Keratinocyte (primary cell): ENCODE measurements around the gene MXD3. TPM values are rescaled to one million over a fixed set of nuclear protein-coding genes. Genes with fewer than 3 reads are reported as not detected.
A peak's percentile ranks its signal among the peaks of the same experiment; 100 is the strongest.

Experiments
- DNase-seq: peaks from one replicate; pipeline ENCODE4 v3.0.0-alpha.2; 2011; ENCODE audit warnings: low read depth, missing footprints, low spot score
- FAIRE-seq: peaks from 2 replicates; lab custom pipeline; 2011; peaks lifted over from hg19 to GRCh38; lab: Jason Lieb, UNC
- H2AFZ ChIP-seq: 2 replicates; pipeline ENCODE4 v1.6.0; 2012; ENCODE audit warnings: low read length, control low read depth, inconsistent platforms; ENCODE audit not compliant: control insufficient read depth
- H3K27ac ChIP-seq: 2 replicates; pipeline ENCODE4 v1.5.1; 2011; ENCODE audit warnings: low read length; ENCODE audit not compliant: control insufficient read depth, insufficient read depth
- H3K27me3 ChIP-seq: 3 replicates; pipeline ENCODE4 v1.6.0; 2011; ENCODE audit warnings: low read length; ENCODE audit not compliant: control insufficient read depth, insufficient read depth; ENCODE audit errors: extremely low read depth
- H3K36me3 ChIP-seq, 2 experiments: 2 replicates in 1 of 2; 3 replicates in 1 of 2; pipeline ENCODE4 v1.5.1; 2011; ENCODE audit warnings: low read length in 2 of 2, mild to moderate bottlenecking in 1 of 2; ENCODE audit not compliant: control insufficient read depth in 2 of 2, insufficient read depth in 2 of 2; ENCODE audit errors: extremely low read depth in 1 of 2
- H3K4me1 ChIP-seq: 3 replicates; pipeline ENCODE4 v1.5.1; 2011; ENCODE audit warnings: low read length; ENCODE audit not compliant: control insufficient read depth, insufficient read depth; ENCODE audit errors: extremely low read depth
- H3K4me2 ChIP-seq: 3 replicates; pipeline ENCODE4 v1.6.0; 2011; ENCODE audit warnings: low read depth, low read length; ENCODE audit not compliant: control insufficient read depth, insufficient read depth; ENCODE audit errors: extremely low read depth
- H3K4me3 ChIP-seq, 3 experiments: fragments of 200-600 bp in 1 of 3; sonication (generic) in 1 of 3; 2 replicates in 2 of 3; 3 replicates in 1 of 3; pipeline ENCODE4 v1.5.1; 2011 to 2016; ENCODE audit warnings: low read length in 3 of 3, mild to moderate bottlenecking in 3 of 3, control low read depth in 2 of 3, inconsistent platforms in 1 of 3, low read depth in 1 of 3, mixed read lengths in 1 of 3, mixed run types in 1 of 3, moderate library complexity in 1 of 3; ENCODE audit not compliant: control insufficient read depth in 2 of 3, insufficient read depth in 2 of 3; ENCODE audit errors: extremely low read depth in 1 of 3
- H3K79me2 ChIP-seq: 2 replicates; pipeline ENCODE4 v1.6.0; 2012; ENCODE audit warnings: low read length; ENCODE audit not compliant: control insufficient read depth, insufficient read depth
- H3K9ac ChIP-seq: 3 replicates; pipeline ENCODE4 v1.6.0; 2011; ENCODE audit warnings: low read length; ENCODE audit not compliant: control insufficient read depth, insufficient read depth; ENCODE audit errors: extremely low read depth
- H3K9me1 ChIP-seq: 3 replicates; pipeline ENCODE4 v1.6.0; 2011; ENCODE audit warnings: low read length; ENCODE audit not compliant: control insufficient read depth, insufficient read depth; ENCODE audit errors: extremely low read depth
- H3K9me3 ChIP-seq: 2 replicates; pipeline ENCODE4 v1.5.1; 2012; ENCODE audit warnings: low read depth, low read length; ENCODE audit not compliant: control insufficient read depth
- H4K20me1 ChIP-seq: 3 replicates; pipeline ENCODE4 v1.6.0; 2011; ENCODE audit warnings: low read length; ENCODE audit not compliant: control insufficient read depth, insufficient read depth; ENCODE audit errors: extremely low read depth
- EZH2 ChIP-seq: IDR thresholded peaks from one replicate; pipeline ENCODE4 v1.6.1; 2012; ENCODE audit warnings: inconsistent platforms, mild to moderate bottlenecking, low read length, moderate library complexity
- dilution Hi-C: fragments of 300-500 bp; cut with MboI; formaldehyde crosslinking; loops from one replicate; pipeline ENCODE4 v1.7.0; 2020; ENCODE audit warnings: low sequenced_read_pairs; ENCODE audit not compliant: extremely low pct_ligation_motif_present
- polyA plus RNA-seq, 5 experiments: library from polyadenylated mRNA; depleted of rRNA in 3 of 5; stranded (reverse) in 3 of 5; stranded (forward) in 1 of 5; unstranded in 1 of 5; fragments of >200 nt; gene quantifications; 1 replicate in 1 of 5; 2 replicates in 3 of 5; 3 replicates in 1 of 5; pipeline versions ENCODE4 v1.2.1 to v1.2.3, GENCODE V29; 2011 to 2012; ENCODE audit warnings: missing spikeins in 2 of 5, low read depth in 1 of 5, low replicate concordance in 1 of 5
- TF ChIP-seq, protein P1 (sequence below), 3 experiments: IDR thresholded peaks in 1 of 3; conservative IDR thresholded peaks in 1 of 3; optimal IDR thresholded peaks in 1 of 3; 2 replicates in 2 of 3; 3 replicates in 1 of 3; pipeline versions ENCODE3 to v1.5.1; 2011; ENCODE audit warnings: low read length in 3 of 3, mild to moderate bottlenecking in 3 of 3, moderate library complexity in 2 of 3, control low read depth in 1 of 3, inconsistent platforms in 1 of 3; ENCODE audit not compliant: insufficient read depth in 2 of 3; ENCODE audit errors: extremely low read depth in 1 of 3

The MXD3 gene
- polyA plus RNA-seq, 1 donor (not counting 4 experiments of a cell fraction or from before 2014, with no cell fraction given), result 0.97 TPM

DNA sequence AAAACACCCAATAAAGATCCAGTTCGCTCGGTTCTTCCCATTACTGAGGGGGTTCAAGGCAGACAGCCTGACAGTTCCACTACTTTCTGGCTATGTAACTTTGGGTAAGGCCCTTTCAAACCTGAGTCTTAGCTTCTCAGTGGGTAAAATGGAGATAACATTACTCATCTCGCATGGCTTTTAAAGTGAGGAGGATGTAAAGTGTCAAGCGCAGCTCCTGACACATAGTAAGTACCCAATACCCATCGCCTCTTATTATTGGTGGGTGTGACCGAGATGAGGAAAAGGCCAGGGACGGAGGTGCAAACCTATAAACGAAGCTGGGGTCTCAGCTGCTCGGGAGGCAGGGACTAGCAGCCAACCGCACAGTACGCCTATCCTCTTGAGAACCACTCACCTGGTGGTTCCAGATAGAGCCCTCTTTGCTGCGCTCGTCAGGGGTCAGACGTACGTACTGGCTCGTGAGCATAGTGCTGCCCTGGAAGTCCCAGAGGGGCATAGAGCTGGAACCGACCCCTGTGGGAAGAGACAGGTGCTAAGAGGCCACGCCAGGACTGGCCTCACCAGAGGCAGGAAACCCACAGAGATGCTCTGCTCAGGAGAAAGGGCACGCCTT is 39.2 kb upstream of the MXD3 start:
- Histone ChIP-seq H3K36me3 (peaks cover 7 to 23% of the 10 kb centered on the region in 2 experiments), H3K4me3 (peak overlapping the region; percentile 87 to 95 (median 92)), H2AFZ (peak overlapping the region; percentile 96), H3K9ac (peak overlapping the region; percentile 98), H3K27me3 (no peaks in the 10 kb centered on the region), H3K27ac (peak overlapping the region; percentile 95), H3K4me1 (peaks cover 25% of the 10 kb centered on the region), H4K20me1 (peaks cover 4% of the 10 kb centered on the region), H3K9me3 (no peaks in the 10 kb centered on the region), H3K79me2 (peaks cover 53% of the 10 kb centered on the region), H3K4me2 (peak overlapping the region; percentile 95), H3K9me1 (no peaks in the 10 kb centered on the region)
- no peak for DNase-seq
- dilution Hi-C loops, result no loop called here
- TF ChIP-seq EZH2, result no peak
- TF ChIP-seq, protein P1, sequence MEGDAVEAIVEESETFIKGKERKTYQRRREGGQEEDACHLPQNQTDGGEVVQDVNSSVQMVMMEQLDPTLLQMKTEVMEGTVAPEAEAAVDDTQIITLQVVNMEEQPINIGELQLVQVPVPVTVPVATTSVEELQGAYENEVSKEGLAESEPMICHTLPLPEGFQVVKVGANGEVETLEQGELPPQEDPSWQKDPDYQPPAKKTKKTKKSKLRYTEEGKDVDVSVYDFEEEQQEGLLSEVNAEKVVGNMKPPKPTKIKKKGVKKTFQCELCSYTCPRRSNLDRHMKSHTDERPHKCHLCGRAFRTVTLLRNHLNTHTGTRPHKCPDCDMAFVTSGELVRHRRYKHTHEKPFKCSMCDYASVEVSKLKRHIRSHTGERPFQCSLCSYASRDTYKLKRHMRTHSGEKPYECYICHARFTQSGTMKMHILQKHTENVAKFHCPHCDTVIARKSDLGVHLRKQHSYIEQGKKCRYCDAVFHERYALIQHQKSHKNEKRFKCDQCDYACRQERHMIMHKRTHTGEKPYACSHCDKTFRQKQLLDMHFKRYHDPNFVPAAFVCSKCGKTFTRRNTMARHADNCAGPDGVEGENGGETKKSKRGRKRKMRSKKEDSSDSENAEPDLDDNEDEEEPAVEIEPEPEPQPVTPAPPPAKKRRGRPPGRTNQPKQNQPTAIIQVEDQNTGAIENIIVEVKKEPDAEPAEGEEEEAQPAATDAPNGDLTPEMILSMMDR (optimal IDR thresholded peaks at IDR 0.05 in 1 of 3, IDR thresholded peaks at IDR 0.05 in 1 of 3, conservative IDR thresholded peaks at IDR 0.05 in 1 of 3; ENCODE audit: extremely low read depth in 1 of 3, insufficient read depth in 2 of 3, low read length in 3 of 3), result no peak
- no peak for FAIRE-seq

DNA sequence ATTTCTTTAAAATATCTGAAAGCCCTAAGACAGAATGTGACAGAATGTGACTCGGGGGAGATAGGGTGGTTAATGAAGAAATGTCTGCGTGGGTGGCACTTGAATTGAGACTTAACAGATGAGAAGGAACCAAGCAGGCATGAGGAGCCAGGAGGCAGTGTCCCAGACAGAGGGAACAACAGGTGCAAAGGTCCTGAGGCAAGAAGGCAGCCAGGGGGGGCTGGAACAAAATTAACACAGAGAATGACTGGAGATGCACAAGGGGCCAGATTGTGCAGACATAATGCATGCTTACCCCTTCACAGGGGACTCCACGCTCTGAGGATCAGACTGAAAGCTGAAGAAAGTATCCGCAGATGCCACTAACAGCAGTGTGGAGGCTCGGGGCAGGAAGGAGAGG is 38.1 kb upstream of the MXD3 start:
- H3K9ac ChIP-seq, result peak overlapping the region; percentile 98
- H3K9me1 ChIP-seq, result no peaks in the 10 kb centered on the region
- no peak overlapping the region for H2AFZ ChIP-seq
- H3K4me1 ChIP-seq, result peaks cover 25% of the 10 kb centered on the region
- dilution Hi-C loops, result no loop called here
- H3K27ac ChIP-seq, result no peak overlapping the region
- no peak for DNase-seq
- no peak for FAIRE-seq
- H3K4me3 ChIP-seq, result peak overlapping the region in 1 of 3 experiments; percentile 92
- no peaks in the 10 kb centered on the region for H3K9me3 ChIP-seq
- peaks cover 12 to 23% of the 10 kb centered on the region in 2 experiments for H3K36me3 ChIP-seq
- peak overlapping the region; percentile 95 for H3K4me2 ChIP-seq
- no peak for TF ChIP-seq EZH2
- TF ChIP-seq, protein P1 (optimal IDR thresholded peaks at IDR 0.05 in 1 of 3, IDR thresholded peaks at IDR 0.05 in 1 of 3, conservative IDR thresholded peaks at IDR 0.05 in 1 of 3; ENCODE audit: extremely low read depth in 1 of 3, insufficient read depth in 2 of 3, low read length in 3 of 3), result no peak
- peaks cover 61% of the 10 kb centered on the region for H3K79me2 ChIP-seq
- H3K27me3 ChIP-seq, result no peaks in the 10 kb centered on the region
- H4K20me1 ChIP-seq, result peaks cover 4% of the 10 kb centered on the region
